Measurements from ENCODE around the gene LRRC40. TPM values are rescaled to one million over a fixed set of nuclear protein-coding genes. Genes with fewer than 3 reads are reported as not detected.

The LRRC40 gene
- polyA plus RNA-seq, 1 experiment: 5.0 TPM

GRCh38 chr1:70101231-70101630, 104.1 kb downstream of the LRRC40 start:
- no peak for DNase-seq (ENCODE audit: low read depth)
- TF ChIP-seq, protein P1, sequence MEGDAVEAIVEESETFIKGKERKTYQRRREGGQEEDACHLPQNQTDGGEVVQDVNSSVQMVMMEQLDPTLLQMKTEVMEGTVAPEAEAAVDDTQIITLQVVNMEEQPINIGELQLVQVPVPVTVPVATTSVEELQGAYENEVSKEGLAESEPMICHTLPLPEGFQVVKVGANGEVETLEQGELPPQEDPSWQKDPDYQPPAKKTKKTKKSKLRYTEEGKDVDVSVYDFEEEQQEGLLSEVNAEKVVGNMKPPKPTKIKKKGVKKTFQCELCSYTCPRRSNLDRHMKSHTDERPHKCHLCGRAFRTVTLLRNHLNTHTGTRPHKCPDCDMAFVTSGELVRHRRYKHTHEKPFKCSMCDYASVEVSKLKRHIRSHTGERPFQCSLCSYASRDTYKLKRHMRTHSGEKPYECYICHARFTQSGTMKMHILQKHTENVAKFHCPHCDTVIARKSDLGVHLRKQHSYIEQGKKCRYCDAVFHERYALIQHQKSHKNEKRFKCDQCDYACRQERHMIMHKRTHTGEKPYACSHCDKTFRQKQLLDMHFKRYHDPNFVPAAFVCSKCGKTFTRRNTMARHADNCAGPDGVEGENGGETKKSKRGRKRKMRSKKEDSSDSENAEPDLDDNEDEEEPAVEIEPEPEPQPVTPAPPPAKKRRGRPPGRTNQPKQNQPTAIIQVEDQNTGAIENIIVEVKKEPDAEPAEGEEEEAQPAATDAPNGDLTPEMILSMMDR (IDR thresholded peaks at IDR 0.05; ENCODE audit: insufficient read depth, low read depth, low read length): no peak
- CTCF ChIA-PET: no interaction called here
- no peaks in the 10 kb centered on the region for H3K36me3 ChIP-seq (ENCODE audit: control insufficient read depth, insufficient read depth, low read length)
- POLR2A ChIA-PET: no interaction called here
- H3K4me3 ChIP-seq (ENCODE audit: low read depth, low read length): no peak overlapping the region
- no peaks in the 10 kb centered on the region for H3K27me3 ChIP-seq (ENCODE audit: control insufficient read depth, insufficient read depth, low read length)

Small RNA genes lying within 50 kb of the gene (small RNA-seq; reads per million reads assigned to genes)
- not detected for gene RN7SL242P (ENCODE audit: insufficient read length, low read depth, low replicate concordance)

Other genes with a start within 250 kb of the LRRC40 start
- gene SRSF11, start 15.8 kb upstream of the LRRC40 start, polyA plus RNA-seq (2011; rRNA removed): 208 and 229 TPM in 2 replicates
- gene ANKRD13C, start 149.1 kb upstream of the LRRC40 start, polyA plus RNA-seq (2011; rRNA removed): 7.8 and 11.1 TPM in 2 replicates
- 5.2 and 7.2 TPM in 2 replicates for gene CTH, start 205.7 kb upstream of the LRRC40 start, polyA plus RNA-seq (2011; rRNA removed)

All from BJ (cell line).